WERI-Rb-1 (cell line): Measurements from ENCODE around the gene MRPL9.

Experiments used
- DNase-seq: peaks from one replicate; pipeline ENCODE4 v3.0.0-alpha.2; 2020
- H3K27ac ChIP-seq: fragments of 250-450 bp; sonication (Bioruptor Pico); 2 replicates; pipeline ENCODE4 v1.5.1; 2020; ENCODE audit warnings: mild to moderate bottlenecking, moderate library complexity
- H3K27me3 ChIP-seq: fragments of 250-450 bp; sonication (Bioruptor Pico); 2 replicates; pipeline ENCODE4 v1.5.1; 2021; ENCODE audit warnings: mild to moderate bottlenecking, low read depth, moderate library complexity; ENCODE audit not compliant: insufficient read depth, severe bottlenecking
- H3K36me3 ChIP-seq: fragments of 250-450 bp; sonication (Bioruptor Pico); 2 replicates; pipeline ENCODE4 v1.5.1; 2020; ENCODE audit warnings: mild to moderate bottlenecking, moderate library complexity
- H3K4me3 ChIP-seq: 2 replicates; pipeline ENCODE4 v1.5.1; 2011; ENCODE audit warnings: low read depth, mild to moderate bottlenecking, control low read depth, low read length
- H3K9me3 ChIP-seq: fragments of 250-450 bp; sonication (Bioruptor Pico); 2 replicates; pipeline ENCODE4 v1.5.1; 2021; ENCODE audit warnings: mild to moderate bottlenecking, moderate library complexity; ENCODE audit not compliant: severe bottlenecking
- CTCF ChIP-seq: IDR thresholded peaks from 2 replicates; pipeline ENCODE4 v1.5.1; 2011; ENCODE audit warnings: low read depth, mild to moderate bottlenecking, control low read depth, inconsistent platforms, low read length

The MRPL9 gene

GRCh38 chr1:151720554-151720953, 42.7 kb downstream of the MRPL9 start:
- H3K27me3 ChIP-seq = no peaks in the 10 kb centered on the region
- H3K36me3 ChIP-seq = no peaks in the 10 kb centered on the region
- peak overlapping the region; percentile 88 for H3K27ac ChIP-seq
- H3K9me3 ChIP-seq = no peaks in the 10 kb centered on the region
- TF ChIP-seq CTCF = no peak
- peak overlapping the region; percentile 22 for H3K4me3 ChIP-seq
- peak; percentile 66 for DNase-seq

- Histone ChIP-seq H3K27me3 (no peaks in the 10 kb centered on the region), H3K9me3 (no peaks in the 10 kb centered on the region), H3K4me3 (peak overlapping the region; percentile 22), H3K36me3 (peaks cover under 1% of the 10 kb centered on the region; the same call in 1 of the 2 replicates), H3K27ac (peak overlapping the region; percentile 88)
- TF ChIP-seq CTCF = no peak
- DNase-seq = no peak
Measured at GRCh38 chr1:151720125-151720524, 43.2 kb downstream of the MRPL9 start.

GRCh38 chr1:151718666-151719065, 44.6 kb downstream of the MRPL9 start:
- Histone ChIP-seq H3K27ac (peak overlapping the region; percentile 88), H3K27me3 (no peaks in the 10 kb centered on the region), H3K36me3 (peaks cover 15% of the 10 kb centered on the region), H3K4me3 (peak overlapping the region; percentile 1; the same call in 1 of the 2 replicates), H3K9me3 (no peaks in the 10 kb centered on the region)
- DNase-seq = peak; percentile 81
- TF ChIP-seq CTCF = no peak

GRCh38 chr1:151718011-151718431, 45.3 kb downstream of the MRPL9 start:
- no peaks in the 10 kb centered on the region for H3K27me3 ChIP-seq

GRCh38 chr1:151716771-151717631, 46.3 kb downstream of the MRPL9 start, which contains the start of gene CELF3:
Gene CELF3 (minus strand): TSS chr1:151716803. CDS start chr1:151716020, 783 bp downstream.
- Histone ChIP-seq H3K4me3 (peak within 1 kb of the TSS; percentile 69), H3K27me3 (no peaks in the 10 kb centered on the region), H3K9me3 (no peaks in the 10 kb centered on the region), H3K36me3 (peaks cover 32% of the 10 kb centered on the region), H3K27ac (peak within 1 kb of the TSS; percentile 90)
- peak; percentile 100 for DNase-seq
- no peak for TF ChIP-seq CTCF

More at GRCh38 chr1:151718011-151718431, 45.3 kb downstream of the MRPL9 start:
- DNase-seq = no peak
- H3K36me3 ChIP-seq = peaks cover 22% of the 10 kb centered on the region
- peak overlapping the region; percentile 88 for H3K27ac ChIP-seq
- H3K4me3 ChIP-seq = no peak overlapping the region; the same call in 1 of the 2 replicates
- no peaks in the 10 kb centered on the region for H3K9me3 ChIP-seq
- no peak for TF ChIP-seq CTCF
